Aorta (tissue), 5 donors: ENCODE data around the gene ZNF662. TPM values are rescaled to one million over a fixed set of nuclear protein-coding genes. Genes with fewer than 3 reads are reported as not detected.

Source experiments
- ATAC-seq: fragments of 200-7000 bp; cut with Tn5 transposase; one replicate; pipeline ENCODE4 v1.9.1; 2022; ENCODE audit warnings: moderate library complexity; ENCODE audit not compliant: low FRiP score
- DNase-seq, 2 donors: peaks; one replicate each; pipeline ENCODE4 v3.0.0-alpha.2; 2020
- H3K27ac ChIP-seq, 2 donors: one replicate each; pipeline ENCODE4 v1.5.1; 2013; ENCODE audit warnings: low read length in 2 of 2, mild to moderate bottlenecking in 2 of 2, moderate library complexity in 2 of 2, control low read depth in 1 of 2, inconsistent platforms in 1 of 2, low read depth in 1 of 2
- H3K27me3 ChIP-seq, 2 donors: one replicate each; pipeline ENCODE4 v1.6.1; 2013; ENCODE audit warnings: control low read depth in 1 of 2, low read length in 1 of 2, mild to moderate bottlenecking in 1 of 2, moderate library complexity in 1 of 2; ENCODE audit not compliant: insufficient read depth in 2 of 2, control insufficient read depth in 1 of 2
- H3K36me3 ChIP-seq, 2 donors: one replicate each; pipeline ENCODE4 v1.6.1; 2013; ENCODE audit warnings: control low read depth in 1 of 2, low read length in 1 of 2, mild to moderate bottlenecking in 1 of 2; ENCODE audit not compliant: insufficient read depth in 2 of 2, control insufficient read depth in 1 of 2
- H3K4me1 ChIP-seq, 2 donors: one replicate each; pipeline ENCODE4 v1.6.1; 2013; ENCODE audit warnings: low read length in 2 of 2, control low read depth in 1 of 2, mild to moderate bottlenecking in 1 of 2, moderate library complexity in 1 of 2; ENCODE audit not compliant: insufficient read depth in 2 of 2, control insufficient read depth in 1 of 2
- H3K4me3 ChIP-seq, 2 donors: one replicate each; pipeline ENCODE4 v1.5.1; 2013; ENCODE audit warnings: low read length in 2 of 2, control low read depth in 1 of 2, mild to moderate bottlenecking in 1 of 2
- H3K9me3 ChIP-seq: one replicate; pipeline ENCODE4 v1.6.1; 2013; ENCODE audit warnings: mild to moderate bottlenecking, low read length; ENCODE audit not compliant: control insufficient read depth
- WGBS, 2 donors: extraction: QIAGEN DNeasy Blood & Tissue Kit; methylation state at CpG; one replicate each; pipeline ENCODE4 v1.1.7; 2013; 5-methylcytosine and 5-hydroxymethylcytosine counted together
- intact Hi-C, 2 donors: fragments of 100-400 bp; cut with DNase I; formaldehyde crosslinking; loops; one replicate each; pipeline versions ENCODE4 v1.14.2 to v1.15.0; 2022
- long read RNA-seq, 2 donors: library from polyadenylated mRNA; unstranded; transcript quantifications; one replicate each; pipeline ENCODE4 v2.0.0, GENCODE V29; 2020 to 2021
- polyA plus RNA-seq, 2 donors: library from polyadenylated mRNA; stranded (reverse); fragments of 200-250 nt; gene quantifications; one replicate each; pipeline ENCODE4 v1.2.3, GENCODE V29; 2013
- total RNA-seq, 2 donors: library from RNA; stranded (reverse); fragmentation: NEBNext Ultra II Directional; extraction: Animal tissue kit (Norgen Biotek cat#: 25700); gene quantifications; one replicate each; pipeline ENCODE4 v1.2.1, GENCODE V29; 2021
- donor health status: healthy with polysubstance abuse.
- donor health status: Bipolar disorder and iron deficiency.
- donor health status: DM: no; HTN: no; CAD: no.
- donor health status: DM: no; HTN: no; CAD: no.
- donor health status: DM: yes; HTN: yes; CAD: no.

Gene ZNF662
- total RNA-seq (10 to 100 TPM; 13.0 to 18.1 TPM), polyA plus RNA-seq (1 to 10 TPM; 1.0 to 9.8 TPM)
- long read RNA-seq, donor 1, partial matches to known transcripts: 1 of 6 reads
- long read RNA-seq, donor 1, other reads (novel, unspliced or antisense): 5 of 6 reads
- long read RNA-seq, donor 2, partial matches to known transcripts: 0 of 4 reads
- long read RNA-seq, donor 2, other reads (novel, unspliced or antisense): 4 of 4 reads

GRCh38 chr3:42906070-42906847, at the start of gene ZNF662:
ZNF662 (plus strand) TSS chr3:42906142; CDS start chr3:42908115, 1,973 bp downstream.
- peak; percentile 92 for ATAC-seq
- DNase-seq: peak; percentile 67 to 89
- WGBS, 2 donors: 2% methylated on average over 42 to 59 of the region's 59 CpGs
- H3K36me3 ChIP-seq: peaks cover 2 to 5% of the 10 kb centered on the region in 2 donors
- H3K9me3 ChIP-seq: no peaks in the 10 kb centered on the region
- H3K27me3 ChIP-seq: no peaks in the 10 kb centered on the region
- no peak within 1 kb of the TSS for H3K27ac ChIP-seq
- intact Hi-C loops: no loop called here
- peak within 1 kb of the TSS; percentile 29 to 41 for H3K4me3 ChIP-seq
- H3K4me1 ChIP-seq: no peaks in the 10 kb centered on the region

GRCh38 chr3:42856544-42856943, 49.4 kb upstream of the ZNF662 start:
- ATAC-seq: no peak

DNA sequence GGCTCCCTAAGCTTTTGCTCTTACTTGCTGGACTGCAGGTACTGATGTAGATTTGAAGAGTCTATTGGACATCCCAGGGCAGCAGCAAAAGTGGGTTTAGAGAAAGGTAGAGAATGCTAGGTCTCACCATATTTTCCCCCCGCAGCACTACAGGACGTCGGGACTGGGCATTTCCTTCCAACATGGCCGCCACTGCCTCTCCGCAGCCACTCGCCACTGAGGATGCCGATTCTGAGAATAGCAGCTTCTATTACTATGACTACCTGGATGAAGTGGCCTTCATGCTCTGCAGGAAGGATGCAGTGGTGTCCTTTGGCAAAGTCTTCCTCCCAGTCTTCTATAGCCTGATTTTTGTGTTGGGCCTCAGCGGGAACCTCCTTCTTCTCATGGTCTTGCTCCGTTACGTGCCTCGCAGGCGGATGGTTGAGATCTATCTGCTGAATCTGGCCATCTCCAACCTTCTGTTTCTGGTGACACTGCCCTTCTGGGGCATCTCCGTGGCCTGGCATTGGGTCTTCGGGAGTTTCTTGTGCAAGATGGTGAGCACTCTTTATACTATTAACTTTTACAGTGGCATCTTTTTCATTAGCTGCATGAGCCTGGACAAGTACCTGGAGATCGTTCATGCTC, 41.5 kb upstream of the ZNF662 start:
- Histone ChIP-seq H3K36me3 (no peaks in the 10 kb centered on the region), H3K27ac (no peak overlapping the region), H3K9me3 (no peaks in the 10 kb centered on the region), H3K4me1 (no peaks in the 10 kb centered on the region), H3K4me3 (no peak overlapping the region), H3K27me3 (no peaks in the 10 kb centered on the region)
- ATAC-seq (no peak), DNase-seq (no peak)
- WGBS, 2 donors: 95% methylated on average over 15 of the region's 15 CpGs
- intact Hi-C loops: no loop called here

More at GRCh38 chr3:42856544-42856943, 49.4 kb upstream of the ZNF662 start:
- DNase-seq: no peak
- intact Hi-C loops: no loop called here
- no peak overlapping the region for H3K27ac ChIP-seq
- no peaks in the 10 kb centered on the region for H3K9me3 ChIP-seq
- H3K4me1 ChIP-seq: no peaks in the 10 kb centered on the region
- no peaks in the 10 kb centered on the region for H3K36me3 ChIP-seq
- no peak overlapping the region for H3K4me3 ChIP-seq
- H3K27me3 ChIP-seq: no peaks in the 10 kb centered on the region
- WGBS, 2 donors: 88 to 95% methylated on average over 3 of the region's 3 CpGs

- Histone ChIP-seq H3K4me3 (no peak overlapping the region), H3K27me3 (no peaks in the 10 kb centered on the region), H3K4me1 (no peaks in the 10 kb centered on the region), H3K36me3 (no peaks in the 10 kb centered on the region), H3K9me3 (no peaks in the 10 kb centered on the region), H3K27ac (no peak overlapping the region)
- WGBS, 2 donors: 94 to 96% methylated on average over 8 of the region's 8 CpGs
- DNase-seq: no peak
- intact Hi-C loops: no loop called here
- no peak for ATAC-seq
These were observed 40.7 kb upstream of the ZNF662 start for GRCh38 chr3:42865256-42865655.

DNA sequence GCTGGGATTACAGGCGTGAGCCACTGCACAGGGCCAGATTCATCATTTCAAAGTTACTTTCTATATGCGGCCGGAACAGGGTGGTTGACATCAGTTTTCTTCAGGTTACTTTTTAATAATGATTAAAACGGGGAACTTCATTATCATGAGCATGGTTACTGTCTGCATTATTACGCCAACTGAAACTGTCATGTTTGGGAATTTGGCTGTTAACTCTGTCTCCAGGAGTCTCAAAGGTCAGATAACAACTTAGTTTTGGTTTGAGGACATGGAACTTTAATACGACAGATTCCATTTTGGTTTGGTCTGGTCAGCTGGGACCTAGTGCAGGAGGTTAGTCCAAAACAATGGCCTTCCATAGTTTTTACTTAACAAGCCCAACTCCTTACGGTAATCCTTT, 38.8 kb upstream of the ZNF662 start:
- ATAC-seq (no peak), DNase-seq (no peak)
- H3K4me3 ChIP-seq: no peak overlapping the region
- WGBS, 2 donors: 91 to 92% methylated on average over 7 of the region's 7 CpGs
- H3K27ac ChIP-seq: no peak overlapping the region
- no peaks in the 10 kb centered on the region for H3K4me1 ChIP-seq
- H3K9me3 ChIP-seq: no peaks in the 10 kb centered on the region
- intact Hi-C loops: no loop called here
- H3K36me3 ChIP-seq: no peaks in the 10 kb centered on the region
- no peaks in the 10 kb centered on the region for H3K27me3 ChIP-seq

- Histone ChIP-seq H3K4me3 (no peak overlapping the region), H3K4me1 (no peaks in the 10 kb centered on the region), H3K27ac (no peak overlapping the region), H3K27me3 (no peaks in the 10 kb centered on the region), H3K36me3 (no peaks in the 10 kb centered on the region), H3K9me3 (no peaks in the 10 kb centered on the region)
- WGBS, 2 donors: 78% methylated on average over 5 of the region's 5 CpGs
- intact Hi-C loops: no loop called here
- DNase-seq: no peak
- no peak for ATAC-seq
These were observed 37.1 kb upstream of the ZNF662 start for GRCh38 chr3:42868841-42869240.

DNA sequence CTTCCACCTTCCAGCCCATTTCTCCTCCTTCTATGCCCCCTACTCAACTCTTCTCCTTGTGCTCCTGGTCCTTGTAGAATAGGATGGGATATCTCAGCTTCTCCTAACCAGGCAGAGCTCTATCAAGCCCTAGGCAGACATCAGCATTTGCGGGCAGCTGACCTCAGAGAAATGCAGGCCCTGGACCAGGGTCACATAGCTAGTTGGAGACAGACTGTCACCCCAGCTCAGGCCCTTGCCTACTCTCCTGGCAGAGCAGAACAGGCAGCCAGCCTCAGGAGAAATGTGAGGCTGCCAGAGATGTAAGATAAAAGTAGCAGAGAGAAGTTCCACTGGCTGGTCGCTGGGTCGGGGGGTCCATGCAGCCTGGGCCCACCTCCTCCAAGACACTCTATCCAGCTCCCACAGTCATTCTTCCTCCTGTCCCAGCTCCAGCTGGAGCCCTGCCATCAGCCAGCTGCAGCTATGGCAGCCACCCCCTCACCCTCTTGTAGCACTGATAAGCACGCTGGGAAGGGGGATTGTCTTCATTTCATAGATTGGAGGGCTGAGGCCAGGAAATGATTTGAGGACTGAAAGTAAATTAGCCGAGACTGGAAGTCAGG, 34.2 kb upstream of the ZNF662 start:
- intact Hi-C loops: no loop called here
- WGBS, 2 donors: 9 to 13% methylated on average over 5 of the region's 5 CpGs
- no peak overlapping the region for H3K4me3 ChIP-seq
- no peak overlapping the region for H3K27ac ChIP-seq
- ATAC-seq (no peak), DNase-seq (no peak)
- H3K4me1 ChIP-seq: no peaks in the 10 kb centered on the region
- no peaks in the 10 kb centered on the region for H3K36me3 ChIP-seq
- H3K9me3 ChIP-seq: no peaks in the 10 kb centered on the region
- no peaks in the 10 kb centered on the region for H3K27me3 ChIP-seq

DNA sequence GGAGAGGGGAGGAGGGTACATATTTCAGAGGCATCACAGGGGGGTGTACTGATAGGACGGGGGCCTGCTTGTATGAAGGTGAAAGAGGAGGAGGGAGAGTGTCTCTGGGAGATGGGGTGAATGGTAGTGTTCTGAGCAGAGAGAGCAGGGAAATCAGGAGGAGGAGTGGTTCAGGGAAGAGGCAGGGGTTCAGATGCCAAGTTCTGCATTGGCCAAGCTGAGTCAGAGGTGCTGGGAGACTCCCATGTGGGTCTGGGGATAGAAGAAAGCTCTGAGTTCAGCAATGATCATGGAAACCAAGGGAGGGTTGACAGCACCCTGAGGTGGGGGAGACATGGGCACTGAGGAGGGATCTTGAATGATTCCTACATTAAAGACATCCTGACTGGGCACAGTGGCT, 33.2 kb upstream of the ZNF662 start:
- intact Hi-C loops: no loop called here
- no peaks in the 10 kb centered on the region for H3K4me1 ChIP-seq
- H3K4me3 ChIP-seq: no peak overlapping the region
- H3K9me3 ChIP-seq: no peaks in the 10 kb centered on the region
- DNase-seq: peak in 1 of 2 donors; percentile 56
- no peaks in the 10 kb centered on the region for H3K27me3 ChIP-seq
- no peak overlapping the region for H3K27ac ChIP-seq
- 87 to 94% methylated on average over 1 of the region's 1 CpG for WGBS, 2 donors
- ATAC-seq: no peak
- no peaks in the 10 kb centered on the region for H3K36me3 ChIP-seq
